ENCODE data around the gene DUSP22.

DNA sequence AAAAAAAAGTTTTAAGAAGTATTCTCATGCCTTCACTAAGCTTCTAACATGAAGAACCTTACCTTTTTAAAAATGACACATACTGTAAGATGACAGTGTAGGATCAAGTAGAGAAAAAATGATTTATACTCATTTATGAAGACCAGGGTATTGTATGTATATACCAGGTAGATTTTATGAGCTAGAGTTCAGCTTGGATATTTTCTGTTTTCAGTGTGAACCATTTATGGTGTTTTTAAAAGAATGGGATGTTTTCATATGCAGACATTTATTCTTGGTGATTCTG, 24.4 kb downstream of the DUSP22 start:
- no peak for TF ChIP-seq POLR2A (IDR thresholded peaks at IDR 0.05)
- TF ChIP-seq POLR2AphosphoS5 (IDR thresholded peaks at IDR 0.05), result no peak

Data from suprapubic skin (tissue), 4 donors.